NK-92 (cell line): ENCODE data around the gene PTPDC1.
"Not testable (repeated sequence)": the region's sequence is repeated elsewhere in the genome, so short reads cannot be mapped to it uniquely, and the experiment has no call there.

Experiments
- DNase-seq: peaks from one replicate; lab custom pipeline; 2025; ENCODE audit not compliant: unreplicated experiment; lab: John Stamatoyannopoulos, UW

The PTPDC1 gene

GRCh38 chr9:94086486-94087345 is 2.5 kb downstream of the PTPDC1 start:
- no peak for DNase-seq

GRCh38 chr9:94094219-94095145 is 10.2 kb downstream of the PTPDC1 start:
- DNase-seq: not testable (repeated sequence)

GRCh38 chr9:94096819-94097577 is 12.7 kb downstream of the PTPDC1 start:
- DNase-seq: no peak

- DNase-seq: no peak
Measured at GRCh38 chr9:94097788-94098414, 13.6 kb downstream of the PTPDC1 start.

- no peak for DNase-seq
Measured at GRCh38 chr9:94100152-94100879, 16.1 kb downstream of the PTPDC1 start.

- DNase-seq: no peak
Measured at GRCh38 chr9:94101162-94101853, 17.0 kb downstream of the PTPDC1 start.

- DNase-seq: no peak
Measured at GRCh38 chr9:94108584-94108983, 24.3 kb downstream of the PTPDC1 start.

- DNase-seq: no peak
Measured at GRCh38 chr9:94110821-94111252, 26.6 kb downstream of the PTPDC1 start.

GRCh38 chr9:94111446-94111845 is 27.2 kb downstream of the PTPDC1 start:
- no peak for DNase-seq

GRCh38 chr9:94112716-94113465 is 28.6 kb downstream of the PTPDC1 start:
- DNase-seq: no peak

GRCh38 chr9:94120088-94120487 is 35.8 kb downstream of the PTPDC1 start:
- DNase-seq: not testable (repeated sequence)

GRCh38 chr9:94120854-94121376 is 36.7 kb downstream of the PTPDC1 start:
- DNase-seq: no peak

- DNase-seq: no peak
Measured at GRCh38 chr9:94126844-94127243, 42.6 kb downstream of the PTPDC1 start.

GRCh38 chr9:94127806-94128205 is 43.5 kb downstream of the PTPDC1 start:
- DNase-seq: no peak

GRCh38 chr9:94128580-94128979 is 44.3 kb downstream of the PTPDC1 start:
- no peak for DNase-seq

- DNase-seq: no peak
Measured at GRCh38 chr9:94134629-94135028, 50.4 kb downstream of the PTPDC1 start.

GRCh38 chr9:94135222-94135621 is 51.0 kb downstream of the PTPDC1 start:
- no peak for DNase-seq

- DNase-seq: no peak
Measured at GRCh38 chr9:94139672-94140417, 55.6 kb downstream of the PTPDC1 start.
